ENCODE data around the gene GDI1.

GRCh38 chrX:154434394-154435168 is 2.4 kb upstream of the GDI1 start:
- TF ChIP-seq CTCF (conservative IDR thresholded peaks at IDR 0.05; ENCODE audit: low read depth, low read length) (no peak), FOS (IDR thresholded peaks at IDR 0.05; ENCODE audit: low read depth, low read length) (no peak), RFX5 (IDR thresholded peaks at IDR 0.05; ENCODE audit: low read depth, low read length) (no peak), POLR2A (IDR thresholded peaks at IDR 0.05; ENCODE audit: low read depth, low read length) (no peak), USF2 (IDR thresholded peaks at IDR 0.05; ENCODE audit: low read depth, low read length) (no peak), NFE2L2 (IDR thresholded peaks at IDR 0.05; ENCODE audit: low read depth, low read length) (no peak), CHD1 (IDR thresholded peaks at IDR 0.05; ENCODE audit: low read depth, low read length) (no peak), CEBPB (IDR thresholded peaks at IDR 0.05; ENCODE audit: low read depth, low read length) (no peak), ELK1 (IDR thresholded peaks at IDR 0.05; ENCODE audit: borderline replicate concordance, low read depth, low read length) (no peak), RCOR1 (IDR thresholded peaks at IDR 0.05; ENCODE audit: insufficient replicate concordance, low read length) (no peak), SMC3 (IDR thresholded peaks at IDR 0.05; ENCODE audit: low read depth, low read length) (no peak), MXI1 (IDR thresholded peaks at IDR 0.05; ENCODE audit: borderline replicate concordance, low read depth, low read length) (no peak), MAFK (IDR thresholded peaks at IDR 0.05; ENCODE audit: low read depth, low read length) (no peak), BHLHE40 (IDR thresholded peaks at IDR 0.05; ENCODE audit: low read depth, low read length) (no peak)
